GM18909 (cell line): ENCODE data around the gene DCHS1.

Source experiments
- ATAC-seq: cut with Tn5 transposase; IDR thresholded peaks from one replicate; pipeline ENCODE4 v1.9.1; 2021; ENCODE audit warnings: mild to moderate bottlenecking; ENCODE audit not compliant: unreplicated experiment, poor library complexity

DCHS1 gene

GRCh38 chr11:6615882-6616585, 39.6 kb downstream of the DCHS1 start:
- no peak for ATAC-seq

DNA sequence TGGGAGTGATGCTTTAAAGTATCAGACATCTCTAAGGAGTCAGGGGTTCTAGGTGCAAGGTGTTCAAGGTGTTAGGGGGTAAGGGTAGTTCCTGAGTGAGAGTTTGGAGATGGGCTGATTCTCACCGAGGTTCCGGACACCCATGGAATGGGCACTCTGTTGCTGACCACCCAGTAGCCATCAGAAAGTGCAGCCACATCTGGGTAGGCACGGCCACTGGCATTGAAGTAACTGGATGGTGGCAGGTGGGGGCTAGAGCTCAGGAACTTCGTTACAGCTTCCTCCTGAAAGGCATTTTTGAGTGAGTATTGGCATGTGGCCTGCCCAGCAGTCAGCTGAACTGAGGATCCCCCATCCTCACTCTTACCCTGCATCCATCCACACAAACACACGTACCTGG, 40.6 kb downstream of the DCHS1 start:
- no peak for ATAC-seq

GRCh38 chr11:6614446-6614845, 41.2 kb downstream of the DCHS1 start:
- ATAC-seq, result no peak

GRCh38 chr11:6613496-6613895, 42.1 kb downstream of the DCHS1 start:
- ATAC-seq, result no peak

DNA sequence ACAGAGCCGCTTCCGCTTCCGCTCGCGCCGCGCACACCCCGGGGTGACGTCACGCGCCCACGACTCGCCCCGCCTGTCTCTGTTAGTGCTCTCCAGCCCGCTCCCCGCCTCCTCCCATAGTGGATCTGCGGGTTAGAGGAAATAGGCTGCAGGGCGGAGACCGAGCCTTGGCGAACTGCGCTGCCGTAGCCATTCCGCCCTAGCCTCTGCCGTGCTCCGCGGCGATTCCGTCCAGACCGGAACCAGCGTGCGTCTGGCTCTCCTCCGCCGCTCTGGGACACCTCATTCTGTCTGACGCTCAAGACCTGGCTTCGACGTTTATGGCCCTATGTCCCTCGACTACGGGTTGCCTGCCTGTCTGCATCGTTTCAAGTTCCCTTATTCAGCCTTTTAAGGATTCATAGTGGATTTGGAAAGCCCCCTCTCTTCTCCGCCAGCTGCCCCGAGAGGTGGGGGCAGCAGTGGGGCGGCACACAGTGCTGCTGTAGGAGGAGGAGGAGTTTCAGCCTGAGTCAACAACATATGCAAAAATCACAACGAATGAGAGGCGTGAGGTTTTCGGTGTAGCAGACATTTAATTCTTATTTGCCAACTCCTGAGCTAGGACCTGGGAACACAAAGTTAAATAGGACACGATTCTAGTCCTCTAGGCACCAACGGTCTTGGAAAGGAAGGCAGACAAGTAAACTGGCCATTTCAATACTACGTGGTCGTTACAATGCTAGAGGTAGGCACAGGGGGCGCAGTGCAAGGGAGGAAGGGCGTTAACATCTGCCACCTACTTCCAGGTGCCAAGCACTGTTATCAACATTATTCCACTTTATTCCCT, 43.2 kb downstream of the DCHS1 start, which contains the start of gene TAF10:
Gene TAF10 (minus strand): TSS at position 4 of the 829 bp plus-strand sequence. CDS start 27 bp downstream, outside the sequence.
- ATAC-seq, result peak; percentile 93

DNA sequence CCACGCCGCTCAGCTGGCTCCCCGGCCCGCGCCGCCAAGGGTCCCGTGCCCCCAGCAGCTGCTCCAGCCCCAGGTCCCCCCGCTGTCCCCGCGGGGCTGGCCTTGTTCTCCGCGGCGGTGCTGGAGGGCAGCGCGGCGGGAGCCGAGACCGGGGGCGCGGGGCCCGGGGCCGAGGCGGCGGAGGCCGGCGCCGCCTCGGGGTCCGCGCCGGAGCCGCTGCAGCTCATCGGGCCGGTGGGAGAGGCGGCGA, 43.7 kb downstream of the DCHS1 start:
- no peak for ATAC-seq

DNA sequence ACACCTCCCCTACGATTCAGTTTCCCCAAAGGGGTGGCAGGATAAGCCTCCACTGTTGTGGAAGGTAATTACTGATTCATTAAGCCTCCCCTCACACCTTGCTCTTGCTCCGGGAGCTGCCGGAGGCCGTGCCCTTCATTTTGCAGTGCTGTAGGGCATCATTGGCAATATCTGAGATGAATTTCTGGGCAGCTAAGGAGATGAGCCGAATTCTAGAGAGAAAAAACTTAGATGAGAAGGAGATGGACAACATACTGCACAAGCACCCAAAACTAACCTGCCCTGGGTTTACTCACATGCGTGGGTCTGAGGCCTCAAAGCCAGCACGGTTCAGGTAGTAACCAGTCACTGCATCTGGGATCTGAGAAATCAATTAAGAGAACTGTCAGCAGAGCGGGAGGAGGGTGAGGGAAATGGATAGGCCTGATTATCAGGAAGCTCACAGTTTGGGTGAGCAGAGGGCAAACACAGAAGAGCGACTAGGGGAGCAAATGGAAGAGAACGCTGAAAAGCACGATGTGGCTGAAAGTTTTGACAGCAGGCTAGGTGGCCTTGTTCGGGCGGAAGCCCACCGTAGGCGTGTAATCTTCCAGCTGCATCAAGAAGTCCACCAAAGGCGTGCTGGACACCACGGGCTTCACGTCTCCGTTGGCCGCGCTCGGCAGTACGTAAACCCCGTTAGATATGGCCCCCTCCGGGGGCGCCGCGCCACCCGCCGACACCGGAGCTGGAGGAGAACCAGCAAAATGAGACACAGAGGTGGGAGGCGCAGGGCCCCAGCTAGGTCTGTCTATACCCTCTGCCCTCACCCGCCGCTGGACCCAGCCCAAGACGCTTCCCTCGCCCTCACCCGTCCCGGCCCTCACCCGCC, 44.3 kb downstream of the DCHS1 start:
- peak; percentile 19 for ATAC-seq

- no peak for ATAC-seq
Measured at GRCh38 chr11:6610591-6610990, 45.0 kb downstream of the DCHS1 start.

- ATAC-seq, result no peak
Measured at GRCh38 chr11:6609502-6610015, 46.0 kb downstream of the DCHS1 start.

GRCh38 chr11:6608726-6609501, 46.7 kb downstream of the DCHS1 start:
- ATAC-seq, result no peak

DNA sequence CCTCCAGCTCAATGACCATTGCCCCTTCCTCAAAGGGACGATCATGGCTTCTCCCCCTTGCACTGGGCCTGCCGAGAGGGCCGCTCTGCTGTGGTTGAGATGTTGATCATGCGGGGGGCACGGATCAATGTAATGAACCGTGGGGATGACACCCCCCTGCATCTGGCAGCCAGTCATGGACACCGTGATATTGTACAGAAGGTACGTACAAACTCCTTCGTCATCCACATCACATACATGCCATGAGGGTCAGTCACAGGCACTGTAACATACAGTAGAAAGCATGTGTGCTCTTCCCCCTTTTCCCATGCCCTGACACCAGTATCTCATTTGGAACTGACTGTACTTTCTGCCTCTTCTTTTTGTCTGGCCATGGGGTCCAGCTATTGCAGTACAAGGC, 47.6 kb downstream of the DCHS1 start:
- ATAC-seq, result no peak

DNA sequence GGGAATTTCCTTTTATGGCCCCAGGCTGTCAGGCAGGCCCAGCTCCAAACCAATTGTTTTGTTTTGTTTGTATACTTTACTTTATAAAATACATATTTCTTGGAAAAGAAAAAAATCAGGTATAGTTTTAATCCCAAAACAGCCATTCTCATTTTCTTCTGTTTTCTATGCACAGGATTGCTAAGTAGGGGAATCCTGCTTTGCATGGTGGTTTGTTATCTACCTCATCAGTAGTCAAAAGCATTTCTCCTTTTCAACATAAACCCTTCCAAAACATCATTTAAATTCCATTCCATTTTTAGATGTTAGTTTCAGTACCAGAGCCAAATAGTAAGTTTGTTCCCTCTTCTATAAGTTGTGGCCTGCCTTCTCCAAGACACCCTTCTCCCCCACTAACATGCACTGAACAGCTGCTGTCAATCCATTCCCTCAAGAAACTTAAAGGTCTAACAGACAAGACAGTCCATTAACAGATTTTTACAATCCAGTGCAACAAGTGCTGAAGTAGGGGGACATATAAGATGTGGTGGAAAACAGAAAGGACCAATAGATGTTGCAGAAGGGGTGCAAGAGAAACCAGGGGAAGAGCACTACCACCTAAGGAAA, 48.3 kb downstream of the DCHS1 start:
- no peak for ATAC-seq

DNA sequence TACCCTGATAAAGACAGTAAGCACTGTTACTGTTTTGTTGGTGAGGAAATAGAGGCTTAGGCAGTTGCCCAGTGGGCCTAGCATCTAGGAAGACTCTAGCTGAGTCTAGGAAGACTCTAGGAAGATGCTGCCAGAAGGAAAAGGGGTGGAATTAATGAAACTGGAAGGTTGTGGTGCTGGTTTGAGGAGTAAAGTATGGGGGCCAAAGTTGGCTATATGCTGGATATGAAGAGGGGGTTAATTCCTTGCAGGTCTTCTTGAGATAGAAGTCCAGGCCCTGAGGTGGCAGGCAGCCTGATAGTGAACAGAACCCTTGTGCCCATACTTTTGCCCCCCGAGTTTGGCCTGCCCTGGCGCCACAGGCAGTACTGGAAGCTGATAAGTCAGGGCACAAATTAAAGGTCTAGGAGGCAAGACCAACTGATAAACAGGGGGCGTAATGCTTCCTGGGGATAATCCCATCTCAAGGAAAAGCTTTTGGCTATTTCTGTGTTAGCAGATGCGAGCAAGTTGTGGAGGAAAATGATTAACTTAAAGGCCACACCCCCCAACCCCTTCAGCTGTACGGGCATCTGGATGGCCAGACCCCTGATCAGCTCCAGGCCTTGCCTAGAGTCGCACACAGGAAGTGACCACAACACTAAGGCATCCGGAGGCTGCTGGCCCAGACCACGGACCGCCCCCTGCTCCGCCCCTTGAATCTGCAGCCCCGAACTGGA, 49.0 kb downstream of the DCHS1 start:
- peak; percentile 57 for ATAC-seq

- no peak for ATAC-seq
Measured at GRCh38 chr11:6604790-6605189, 50.8 kb downstream of the DCHS1 start.

- peak; percentile 48 for ATAC-seq
Measured at GRCh38 chr11:6604081-6604626, 51.5 kb downstream of the DCHS1 start.

- ATAC-seq, result peak; percentile 77
Measured at GRCh38 chr11:6603287-6604080, 52.1 kb downstream of the DCHS1 start, which contains the start of the genes ILK and RRP8. Gene ILK (plus strand): TSS chr11:6603774. CDS start chr11:6604272, 498 bp downstream. Gene RRP8 (minus strand): TSS chr11:6603616. CDS start chr11:6603502, 114 bp downstream.

- ATAC-seq, result no peak
Measured at GRCh38 chr11:6602096-6602940, 53.3 kb downstream of the DCHS1 start.
